Right atrium auricular region (tissue), 2 donors: Measurements from ENCODE around the gene NHP2. TPM values are rescaled to one million over a fixed set of nuclear protein-coding genes. Genes with fewer than 3 reads are reported as not detected.

ENCODE experiments used
- DNase-seq: peaks from one replicate; pipeline ENCODE4 v3.0.0-alpha.2; 2019; ENCODE audit warnings: low spot score
- H3K27ac ChIP-seq, 2 donors: fragments of 200-600 bp; sonication (generic); 1 replicate in 1 of 2; 2 replicates in 1 of 2; pipeline ENCODE4 v1.5.1; 2016 to 2019
- H3K27me3 ChIP-seq, 2 donors: fragments of 200-600 bp; sonication (generic); one replicate each; pipeline versions ENCODE4 v1.5.1 to v1.6.0; 2017 to 2019
- H3K36me3 ChIP-seq: fragments of 200-600 bp; sonication (generic); one replicate; pipeline ENCODE4 v1.5.1; 2016
- H3K4me1 ChIP-seq, 2 donors: fragments of 200-600 bp; sonication (generic); one replicate each; pipeline versions ENCODE4 v1.5.1 to v1.6.0; 2017 to 2019
- H3K4me3 ChIP-seq, 2 donors: fragments of 200-600 bp; sonication (generic); 1 replicate in 1 of 2; 2 replicates in 1 of 2; pipeline ENCODE4 v1.5.1; 2017 to 2019; ENCODE audit warnings: mild to moderate bottlenecking in 1 of 2, moderate library complexity in 1 of 2
- H3K9me3 ChIP-seq, 2 donors: fragments of 200-600 bp; sonication (generic); one replicate each; pipeline ENCODE4 v1.5.1; 2019
- CTCF ChIP-seq, 2 donors: fragments of 200-600 bp; sonication (generic); IDR thresholded peaks; one replicate each; pipeline ENCODE4 v1.5.1; 2019; ENCODE audit warnings: antibody characterized with exemption in 2 of 2
- total RNA-seq, 2 donors: library from RNA; depleted of rRNA; stranded (reverse); fragments of >200 nt; gene quantifications; one replicate each; pipeline ENCODE4 v1.1.0, GENCODE V29; 2016

NHP2 gene
- total RNA-seq, 2 donors from 2014 or later = 125 to 151 TPM

- Histone ChIP-seq H3K36me3 (no peaks in the 10 kb centered on the region), H3K27ac (no peak overlapping the region), H3K27me3 (no peaks in the 10 kb centered on the region), H3K9me3 (no peaks in the 10 kb centered on the region), H3K4me1 (no peaks in the 10 kb centered on the region), H3K4me3 (no peak overlapping the region)
- no peak for DNase-seq
- TF ChIP-seq CTCF (IDR thresholded peaks at IDR 0.05) = no peak
Observed at GRCh38 chr5:178182158-178182876, 28.6 kb upstream of the NHP2 start.

- no peaks in the 10 kb centered on the region for H3K9me3 ChIP-seq
- H3K4me3 ChIP-seq = no peak overlapping the region
- no peak for DNase-seq
- H3K27ac ChIP-seq = no peak overlapping the region
- no peaks in the 10 kb centered on the region for H3K4me1 ChIP-seq
- TF ChIP-seq CTCF (IDR thresholded peaks at IDR 0.05) = no peak
- no peaks in the 10 kb centered on the region for H3K36me3 ChIP-seq
- no peaks in the 10 kb centered on the region for H3K27me3 ChIP-seq
Observed at GRCh38 chr5:178180141-178180863, 26.6 kb upstream of the NHP2 start.

- Histone ChIP-seq H3K4me1 (no peaks in the 10 kb centered on the region), H3K27ac (no peak overlapping the region), H3K27me3 (no peaks in the 10 kb centered on the region), H3K9me3 (no peaks in the 10 kb centered on the region), H3K4me3 (no peak overlapping the region), H3K36me3 (no peaks in the 10 kb centered on the region)
- TF ChIP-seq CTCF (IDR thresholded peaks at IDR 0.05) = no peak
- DNase-seq = no peak
Observed at GRCh38 chr5:178177569-178177968, 23.9 kb upstream of the NHP2 start.

- Histone ChIP-seq H3K27ac (no peak overlapping the region), H3K36me3 (no peaks in the 10 kb centered on the region), H3K4me1 (no peaks in the 10 kb centered on the region), H3K4me3 (no peak overlapping the region), H3K9me3 (no peaks in the 10 kb centered on the region), H3K27me3 (no peaks in the 10 kb centered on the region)
- TF ChIP-seq CTCF (IDR thresholded peaks at IDR 0.05) = no peak
- DNase-seq = no peak
Observed at GRCh38 chr5:178176791-178177190, 23.1 kb upstream of the NHP2 start.

- no peak overlapping the region for H3K4me3 ChIP-seq
- no peak for DNase-seq
- H3K4me1 ChIP-seq = no peaks in the 10 kb centered on the region
- no peaks in the 10 kb centered on the region for H3K27me3 ChIP-seq
- H3K27ac ChIP-seq = no peak overlapping the region
- no peaks in the 10 kb centered on the region for H3K9me3 ChIP-seq
- H3K36me3 ChIP-seq = no peaks in the 10 kb centered on the region
- no peak for TF ChIP-seq CTCF (IDR thresholded peaks at IDR 0.05)
Observed at GRCh38 chr5:178174456-178174855, 20.8 kb upstream of the NHP2 start.
